KBM-7 (cell line): Measurements from ENCODE around the gene PTX4.

Experiments
- DNase-seq: peaks from one replicate; pipeline ENCODE4 v3.0.0-alpha.2; 2015
- in situ Hi-C: fragments of 300-500 bp; cut with MboI; formaldehyde crosslinking; loops from 2 replicates; pipeline ENCODE4 v1.14.3; 2020; ENCODE audit warnings: low sequenced_read_pairs, low pct_unique_long_range_greater_than_20kb, mixed read lengths

Gene PTX4

GRCh38 chr16:1503110-1503955, 14.6 kb upstream of the PTX4 start:
- in situ Hi-C loops = no loop called here
- no peak for DNase-seq

GRCh38 chr16:1502092-1503004, 13.6 kb upstream of the PTX4 start:
- no peak for DNase-seq
- in situ Hi-C loops = no loop called here

GRCh38 chr16:1501630-1502029, 12.9 kb upstream of the PTX4 start:
- no peak for DNase-seq
- in situ Hi-C loops = no loop called here

- DNase-seq = no peak
- in situ Hi-C loops = no loop called here
These were observed 11.9 kb upstream of the PTX4 start for GRCh38 chr16:1500465-1501150.

- DNase-seq = no peak
- in situ Hi-C loops = no loop called here
These were observed 11.2 kb upstream of the PTX4 start for GRCh38 chr16:1499756-1500464.

- DNase-seq = no peak
- in situ Hi-C loops = no loop called here
These were observed 10.3 kb upstream of the PTX4 start for GRCh38 chr16:1498899-1499676.

- no peak for DNase-seq
- in situ Hi-C loops = no loop called here
These were observed 8.4 kb upstream of the PTX4 start for GRCh38 chr16:1497014-1497598.

GRCh38 chr16:1496464-1496863, 7.7 kb upstream of the PTX4 start:
- in situ Hi-C loops = no loop called here
- no peak for DNase-seq

GRCh38 chr16:1495889-1496262, 7.1 kb upstream of the PTX4 start:
- in situ Hi-C loops = no loop called here

GRCh38 chr16:1495211-1495888, 6.6 kb upstream of the PTX4 start:
- in situ Hi-C loops = no loop called here
- no peak for DNase-seq

More at GRCh38 chr16:1495889-1496262, 7.1 kb upstream of the PTX4 start:
- no peak for DNase-seq

- DNase-seq = no peak
- in situ Hi-C loops = no loop called here
These were observed 6.0 kb upstream of the PTX4 start for GRCh38 chr16:1494711-1495110.

- in situ Hi-C loops = no loop called here
- peak; percentile 64 for DNase-seq
These were observed 5.4 kb upstream of the PTX4 start for GRCh38 chr16:1494129-1494640.

- DNase-seq = no peak
- in situ Hi-C loops = no loop called here
These were observed 5.0 kb upstream of the PTX4 start for GRCh38 chr16:1493746-1494094.

GRCh38 chr16:1492923-1493745, 4.4 kb upstream of the PTX4 start, which contains the start of gene TELO2:
TELO2 (plus strand) TSS chr16:1493360; CDS start chr16:1494282, 922 bp downstream.
- in situ Hi-C loops = no loop called here
- peak; percentile 82 for DNase-seq

- DNase-seq = no peak
- in situ Hi-C loops = no loop called here
These were observed 3.6 kb upstream of the PTX4 start for GRCh38 chr16:1492082-1492922.

GRCh38 chr16:1491327-1491726, 2.6 kb upstream of the PTX4 start:
- in situ Hi-C loops = no loop called here
- no peak for DNase-seq
